CD4-positive, alpha-beta memory T cell (primary cell): ENCODE results near the gene PRICKLE2. TPM values are rescaled to one million over a fixed set of nuclear protein-coding genes. Genes with fewer than 3 reads are reported as not detected.
A peak's percentile ranks its signal among the peaks of the same experiment; 100 is the strongest.

Experiments used
- CTCF ChIA-PET: fragments of 350-600 bp; sonication (Branson Sonifier 250); formaldehyde crosslinking; loops from one replicate; lab custom pipeline; 2021; ENCODE audit warnings: inconsistent platforms; ENCODE audit not compliant: partially characterized antibody; lab: Charles Lee
- POLR2A ChIA-PET: fragments of 350-600 bp; sonication (Branson Sonifier 250); formaldehyde crosslinking; loops from one replicate; lab custom pipeline; 2021; ENCODE audit not compliant: partially characterized antibody; lab: Charles Lee
- DNase-seq, 5 donors: peaks; one replicate each; pipeline versions ENCODE4 v3.0.0 to v3.0.0-alpha.2; 2020 to 2022; ENCODE audit warnings: mixed read lengths in 1 of 5
- H3K27ac ChIP-seq: one replicate; pipeline ENCODE4 v1.7.0; 2013; ENCODE audit warnings: low read depth, low read length
- H3K27me3 ChIP-seq: 2 replicates; pipeline ENCODE4 v1.7.0; 2013; ENCODE audit warnings: mild to moderate bottlenecking, low read length, moderate library complexity; ENCODE audit not compliant: insufficient read depth
- H3K36me3 ChIP-seq: 2 replicates; pipeline ENCODE4 v1.7.0; 2013; ENCODE audit warnings: mild to moderate bottlenecking, low read length, moderate library complexity; ENCODE audit not compliant: insufficient read depth
- H3K4me1 ChIP-seq: 2 replicates; pipeline ENCODE4 v1.7.0; 2013; ENCODE audit warnings: mild to moderate bottlenecking, low read length, moderate library complexity; ENCODE audit not compliant: insufficient read depth
- H3K4me3 ChIP-seq, 2 donors: one replicate each; pipeline ENCODE4 v1.7.0; 2013; ENCODE audit warnings: low read length in 2 of 2, mild to moderate bottlenecking in 1 of 2
- H3K9me3 ChIP-seq, 2 donors: one replicate each; pipeline ENCODE4 v1.7.0; 2013; ENCODE audit warnings: low read length in 2 of 2, control low read depth in 1 of 2; ENCODE audit not compliant: control insufficient read depth in 1 of 2
- H3K27ac Mint-ChIP-seq, 7 donors: one replicate each; pipeline ENCODE4 v1.8.0; 2020 to 2021; ENCODE audit warnings: mixed read lengths in 7 of 7, mild to moderate bottlenecking in 6 of 7, inconsistent platforms in 3 of 7, moderate library complexity in 3 of 7
- H3K27me3 Mint-ChIP-seq, 2 donors: one replicate each; pipeline ENCODE4 v1.8.0; 2020 to 2021; ENCODE audit warnings: mixed read lengths in 2 of 2
- H3K36me3 Mint-ChIP-seq, 2 donors: one replicate each; pipeline ENCODE4 v1.8.0; 2020 to 2021; ENCODE audit warnings: mixed read lengths in 2 of 2, inconsistent platforms in 1 of 2, mild to moderate bottlenecking in 1 of 2
- H3K4me1 Mint-ChIP-seq, 4 donors: one replicate each; pipeline ENCODE4 v1.8.0; 2020 to 2021; ENCODE audit warnings: mixed read lengths in 4 of 4, mild to moderate bottlenecking in 1 of 4
- H3K4me3 Mint-ChIP-seq, 8 donors: one replicate each; pipeline ENCODE4 v1.8.0; 2020 to 2021; ENCODE audit warnings: mixed read lengths in 8 of 8, mild to moderate bottlenecking in 7 of 8, moderate library complexity in 6 of 8, inconsistent platforms in 3 of 8
- H3K9me3 Mint-ChIP-seq, 8 donors: one replicate each; pipeline ENCODE4 v1.8.0; 2020 to 2021; ENCODE audit warnings: mixed read lengths in 8 of 8, mild to moderate bottlenecking in 5 of 8, inconsistent platforms in 3 of 8, moderate library complexity in 1 of 8
- intact Hi-C: fragments of 100-400 bp; cut with micrococcal nuclease; formaldehyde crosslinking; loops from one replicate; pipeline ENCODE4 v1.15.1; 2023
- polyA plus RNA-seq, 2 donors: library from polyadenylated mRNA; unstranded; fragments of 300-500 nt; fragmentation: Illumina TruSeq; gene quantifications; one replicate each; pipeline ENCODE4 v1.2.3, GENCODE V29; 2021
- total RNA-seq, 2 experiments: library from RNA; stranded (reverse); gene quantifications; one replicate each; pipeline ENCODE4 v1.2.3, GENCODE V29; 2021

PRICKLE2 gene
- total and polyA plus RNA-seq, 4 experiments from 2014 or later = not detected

GRCh38 chr3:64111872-64112271 is 113.4 kb downstream of the PRICKLE2 start:
- Histone ChIP-seq H3K4me3 (no peak overlapping the region), H3K36me3 (no peaks in the 10 kb centered on the region), H3K4me1 (no peaks in the 10 kb centered on the region), H3K9me3 (no peaks in the 10 kb centered on the region), H3K27me3 (no peaks in the 10 kb centered on the region), H3K27ac (no peak overlapping the region)
- ChIA-PET CTCF (no interaction called here), POLR2A (no interaction called here)
- no peak overlapping the region for H3K27ac Mint-ChIP-seq
- no peaks in the 10 kb centered on the region for H3K36me3 Mint-ChIP-seq
- no peak overlapping the region for H3K4me3 Mint-ChIP-seq
- H3K9me3 Mint-ChIP-seq = peaks cover 0 to 24% (median 11%) of the 10 kb centered on the region in 8 donors
- DNase-seq = no peak
- intact Hi-C loops = no loop called here
- no peaks in the 10 kb centered on the region for H3K4me1 Mint-ChIP-seq
- H3K27me3 Mint-ChIP-seq = peaks cover 3 to 7% of the 10 kb centered on the region in 2 donors

- no peaks in the 10 kb centered on the region for H3K4me1 Mint-ChIP-seq
- POLR2A ChIA-PET = no interaction called here
- H3K36me3 ChIP-seq = no peaks in the 10 kb centered on the region
- intact Hi-C loops = no loop called here
- no peak overlapping the region for H3K4me3 ChIP-seq
- no peaks in the 10 kb centered on the region for H3K9me3 ChIP-seq
- no peaks in the 10 kb centered on the region for H3K36me3 Mint-ChIP-seq
- no peaks in the 10 kb centered on the region for H3K4me1 ChIP-seq
- no peak overlapping the region for H3K27ac ChIP-seq
- H3K27ac Mint-ChIP-seq = no peak overlapping the region
- DNase-seq = no peak
- peaks cover 7% of the 10 kb centered on the region in 2 donors for H3K27me3 Mint-ChIP-seq
- no peaks in the 10 kb centered on the region for H3K27me3 ChIP-seq
- H3K9me3 Mint-ChIP-seq = peaks cover 0 to 24% (median 11%) of the 10 kb centered on the region in 8 donors
- no peak overlapping the region for H3K4me3 Mint-ChIP-seq
- CTCF ChIA-PET = no interaction called here
Observed at GRCh38 chr3:64111083-64111482, 114.2 kb downstream of the PRICKLE2 start.

GRCh38 chr3:64110071-64110470 is 115.2 kb downstream of the PRICKLE2 start:
- H3K9me3 Mint-ChIP-seq = peaks cover 0 to 16% (median 9%) of the 10 kb centered on the region in 8 donors
- no peak overlapping the region for H3K4me3 Mint-ChIP-seq
- Histone ChIP-seq H3K27ac (no peak overlapping the region), H3K9me3 (no peaks in the 10 kb centered on the region), H3K27me3 (no peaks in the 10 kb centered on the region), H3K4me3 (no peak overlapping the region), H3K36me3 (no peaks in the 10 kb centered on the region), H3K4me1 (no peaks in the 10 kb centered on the region)
- no peaks in the 10 kb centered on the region for H3K4me1 Mint-ChIP-seq
- no peak overlapping the region for H3K27ac Mint-ChIP-seq
- H3K36me3 Mint-ChIP-seq = no peaks in the 10 kb centered on the region
- ChIA-PET CTCF (no interaction called here), POLR2A (no interaction called here)
- no peak for DNase-seq
- intact Hi-C loops = no loop called here
- peaks cover 7% of the 10 kb centered on the region in 2 donors for H3K27me3 Mint-ChIP-seq

- intact Hi-C loops = no loop called here
- Histone ChIP-seq H3K36me3 (no peaks in the 10 kb centered on the region), H3K9me3 (no peaks in the 10 kb centered on the region), H3K27me3 (no peaks in the 10 kb centered on the region), H3K4me1 (no peaks in the 10 kb centered on the region), H3K4me3 (no peak overlapping the region), H3K27ac (no peak overlapping the region)
- H3K27me3 Mint-ChIP-seq = peaks cover 7% of the 10 kb centered on the region in 2 donors
- H3K4me1 Mint-ChIP-seq = no peaks in the 10 kb centered on the region
- CTCF ChIA-PET = no interaction called here
- DNase-seq = no peak
- no peaks in the 10 kb centered on the region for H3K36me3 Mint-ChIP-seq
- H3K9me3 Mint-ChIP-seq = peaks cover 0 to 11% (median 6%) of the 10 kb centered on the region in 8 donors
- no peak overlapping the region for H3K27ac Mint-ChIP-seq
- no peak overlapping the region for H3K4me3 Mint-ChIP-seq
- POLR2A ChIA-PET = no interaction called here
Observed at GRCh38 chr3:64109438-64109837, 115.8 kb downstream of the PRICKLE2 start.

GRCh38 chr3:64108784-64109317 is 116.4 kb downstream of the PRICKLE2 start:
- no peaks in the 10 kb centered on the region for H3K27me3 ChIP-seq
- ChIA-PET CTCF (no interaction called here), POLR2A (no interaction called here)
- no peak for DNase-seq
- H3K4me1 ChIP-seq = no peaks in the 10 kb centered on the region
- peaks cover 0 to 8% (median 4%) of the 10 kb centered on the region in 8 donors for H3K9me3 Mint-ChIP-seq
- peaks cover 7 to 9% of the 10 kb centered on the region in 2 donors for H3K27me3 Mint-ChIP-seq
- H3K36me3 ChIP-seq = no peaks in the 10 kb centered on the region
- no peak overlapping the region for H3K27ac ChIP-seq
- H3K4me3 ChIP-seq = no peak overlapping the region
- intact Hi-C loops = no loop called here
- no peak overlapping the region for H3K4me3 Mint-ChIP-seq
- no peaks in the 10 kb centered on the region for H3K36me3 Mint-ChIP-seq
- no peak overlapping the region for H3K27ac Mint-ChIP-seq
- H3K9me3 ChIP-seq = no peaks in the 10 kb centered on the region
- no peaks in the 10 kb centered on the region for H3K4me1 Mint-ChIP-seq

GRCh38 chr3:64108231-64108630 is 117.0 kb downstream of the PRICKLE2 start:
- Mint-ChIP-seq H3K9me3 (peaks cover 0 to 8% (median 1%) of the 10 kb centered on the region in 8 donors), H3K36me3 (no peaks in the 10 kb centered on the region), H3K27ac (no peak overlapping the region), H3K4me1 (no peaks in the 10 kb centered on the region), H3K27me3 (peaks cover 7 to 11% of the 10 kb centered on the region in 2 donors), H3K4me3 (no peak overlapping the region)
- CTCF ChIA-PET = no interaction called here
- no peaks in the 10 kb centered on the region for H3K27me3 ChIP-seq
- no peak overlapping the region for H3K27ac ChIP-seq
- POLR2A ChIA-PET = no interaction called here
- H3K4me1 ChIP-seq = no peaks in the 10 kb centered on the region
- peak in 1 of 5 donors; percentile 27 for DNase-seq
- no peaks in the 10 kb centered on the region for H3K36me3 ChIP-seq
- no peaks in the 10 kb centered on the region for H3K9me3 ChIP-seq
- no peak overlapping the region for H3K4me3 ChIP-seq
- intact Hi-C loops = no loop called here

- Mint-ChIP-seq H3K9me3 (peaks cover 0 to 2% (median 0%) of the 10 kb centered on the region in 8 donors), H3K27ac (no peak overlapping the region), H3K4me1 (no peaks in the 10 kb centered on the region), H3K27me3 (peaks cover 4 to 8% of the 10 kb centered on the region in 2 donors), H3K36me3 (no peaks in the 10 kb centered on the region), H3K4me3 (no peak overlapping the region)
- CTCF ChIA-PET = no interaction called here
- H3K4me3 ChIP-seq = no peak overlapping the region
- no peaks in the 10 kb centered on the region for H3K27me3 ChIP-seq
- no peaks in the 10 kb centered on the region for H3K4me1 ChIP-seq
- POLR2A ChIA-PET = interaction anchor here (0.6 kb wide), 1 partner anchor 18 kb away, joined by 3 read pairs; no protein-coding TSS in a partner anchor
- no peaks in the 10 kb centered on the region for H3K9me3 ChIP-seq
- intact Hi-C loops = no loop called here
- H3K27ac ChIP-seq = no peak overlapping the region
- H3K36me3 ChIP-seq = no peaks in the 10 kb centered on the region
- no peak for DNase-seq
Observed at GRCh38 chr3:64107190-64107589, 118.1 kb downstream of the PRICKLE2 start.
